ENCODE measurements around the gene FOXP1.

GRCh38 chr3:71035886-71036285 is 547.6 kb downstream of the FOXP1 start:
- TF ChIP-seq CTCF (IDR thresholded peaks at IDR 0.05) (no peak), POLR2A (IDR thresholded peaks at IDR 0.05) (no peak)
